Camera-type eye (tissue), 1 donor: ENCODE results near the gene TMEM232. TPM values are rescaled to one million over a fixed set of nuclear protein-coding genes. Genes with fewer than 3 reads are reported as not detected.

ENCODE experiments used
- total RNA-seq: library from RNA; depleted of rRNA; stranded (reverse); fragments of >200 nt; gene quantifications from one replicate; pipeline ENCODE4 v1.2.3, GENCODE V29; 2014

TMEM232 gene
- 11.8 TPM for total RNA-seq

DNA sequence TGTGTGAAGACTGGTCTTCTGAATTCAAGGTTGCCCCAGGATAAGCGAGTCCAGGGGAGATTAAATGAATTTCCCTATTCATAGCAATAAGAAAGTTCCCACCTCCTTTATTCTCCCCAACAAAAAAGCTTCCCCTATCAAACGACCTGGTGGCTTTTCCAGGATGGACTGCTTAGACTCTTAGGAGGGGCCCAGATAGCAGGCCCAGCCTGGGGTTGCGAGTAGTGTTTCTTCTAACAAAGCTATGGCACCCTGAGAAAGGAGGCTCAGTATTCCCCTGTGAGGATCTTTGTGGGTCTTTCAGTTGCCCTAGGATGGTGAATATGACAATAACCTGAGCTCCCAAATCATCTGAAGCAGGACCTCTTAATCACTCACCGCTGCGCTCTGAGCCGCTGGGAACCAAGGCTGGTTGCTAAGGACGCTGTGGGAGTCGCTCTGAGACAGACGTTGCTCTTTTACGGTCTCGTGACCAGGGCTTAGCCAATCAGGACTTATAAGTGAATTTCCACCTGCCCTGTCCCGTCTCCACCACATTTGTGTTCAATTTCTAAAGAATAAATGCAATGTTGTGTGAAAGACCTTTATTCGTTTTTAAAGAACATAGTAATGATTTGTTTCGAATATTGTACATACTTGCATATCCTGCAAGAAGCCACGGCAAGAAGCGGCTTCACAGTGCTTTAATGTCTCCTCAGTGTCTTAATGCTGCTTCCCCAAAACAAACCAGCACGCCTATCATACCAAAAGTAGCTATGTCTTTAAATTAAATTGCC lies at the start of gene TMEM232:
Gene TMEM232, minus strand, starts transcription at position 423 of the 776 bp plus-strand sequence. CDS start 59,319 bp downstream, outside the sequence.

GRCh38 chr5:110738812-110739651 lies 12.6 kb upstream of the TMEM232 start, which contains the start of gene SLC25A46:
SLC25A46 (plus strand) TSS chr5:110739007; CDS start chr5:110739120, 113 bp downstream.

Other genes starting within 250 kb of the TMEM232 start
- gene SLC25A46, start 12.3 kb upstream of the TMEM232 start, total RNA-seq: 93.6 TPM